HAP-1 (cell line): ENCODE results near the gene PJA1.

Source experiments
- DNase-seq, 2 experiments: peaks; one replicate each; pipeline ENCODE4 v3.0.0-alpha.2; 2016 to 2020; ENCODE audit warnings: low spot score in 2 of 2
- H3K27me3 ChIP-seq: fragments of 250-450 bp; sonication (Bioruptor Pico); 2 replicates; pipeline ENCODE4 v1.5.1; 2020; ENCODE audit warnings: low read depth, mild to moderate bottlenecking, moderate library complexity
- H3K36me3 ChIP-seq: fragments of 250-450 bp; sonication (Bioruptor Pico); replicated peaks from 2 replicates; pipeline ENCODE4 v1.5.1; 2020; ENCODE audit warnings: mild to moderate bottlenecking
- H3K4me1 ChIP-seq: fragments of 250-450 bp; sonication (Bioruptor Pico); 2 replicates; pipeline ENCODE4 v1.5.1; 2020; ENCODE audit warnings: mild to moderate bottlenecking
- H3K4me3 ChIP-seq: fragments of 250-450 bp; sonication (Bioruptor Pico); 2 replicates; pipeline ENCODE4 v1.5.1; 2020; ENCODE audit warnings: mild to moderate bottlenecking, moderate library complexity
- H3K9me3 ChIP-seq: fragments of 250-450 bp; sonication (Bioruptor Pico); 2 replicates; pipeline ENCODE4 v1.5.1; 2020; ENCODE audit warnings: mild to moderate bottlenecking, moderate library complexity
- in situ Hi-C: fragments of 300-500 bp; cut with MboI; formaldehyde crosslinking; loops from 3 replicates; pipeline ENCODE4 v1.14.3; 2020; ENCODE audit warnings: low sequenced_read_pairs, inconsistent platforms, mixed read lengths

PJA1 gene

GRCh38 chrX:69128588-69128987, 36.7 kb downstream of the PJA1 start:
- no peaks in the 10 kb centered on the region for H3K36me3 ChIP-seq
- no peaks in the 10 kb centered on the region for H3K27me3 ChIP-seq
- DNase-seq, result no peak
- in situ Hi-C loops, result no loop called here
- peaks cover 26% of the 10 kb centered on the region for H3K4me1 ChIP-seq
- no peaks in the 10 kb centered on the region for H3K9me3 ChIP-seq
- H3K4me3 ChIP-seq, result no peak overlapping the region

DNA sequence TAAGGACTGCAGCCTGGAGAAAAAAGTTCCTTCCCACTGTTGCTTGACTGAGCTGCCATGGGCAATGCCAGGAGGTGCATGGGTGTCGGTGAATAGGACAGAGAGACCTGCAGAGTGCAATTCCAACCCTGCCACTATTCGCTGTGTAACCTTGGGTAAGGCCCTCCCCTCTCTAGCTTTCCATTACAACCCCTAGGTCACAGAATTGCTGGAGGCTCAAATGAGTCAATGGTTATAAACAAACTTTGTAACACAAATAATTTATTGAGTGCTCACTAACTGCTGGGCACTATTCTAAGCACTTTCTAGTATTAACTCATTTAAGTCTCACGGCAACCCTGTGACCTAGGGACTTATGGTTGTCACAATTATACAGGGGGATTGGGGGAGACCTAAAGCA, 37.8 kb downstream of the PJA1 start:
- no peak for DNase-seq
- Histone ChIP-seq H3K9me3 (no peaks in the 10 kb centered on the region), H3K4me3 (no peak overlapping the region), H3K36me3 (no peaks in the 10 kb centered on the region), H3K27me3 (no peaks in the 10 kb centered on the region), H3K4me1 (peaks cover 23% of the 10 kb centered on the region)
- in situ Hi-C loops, result no loop called here

DNA sequence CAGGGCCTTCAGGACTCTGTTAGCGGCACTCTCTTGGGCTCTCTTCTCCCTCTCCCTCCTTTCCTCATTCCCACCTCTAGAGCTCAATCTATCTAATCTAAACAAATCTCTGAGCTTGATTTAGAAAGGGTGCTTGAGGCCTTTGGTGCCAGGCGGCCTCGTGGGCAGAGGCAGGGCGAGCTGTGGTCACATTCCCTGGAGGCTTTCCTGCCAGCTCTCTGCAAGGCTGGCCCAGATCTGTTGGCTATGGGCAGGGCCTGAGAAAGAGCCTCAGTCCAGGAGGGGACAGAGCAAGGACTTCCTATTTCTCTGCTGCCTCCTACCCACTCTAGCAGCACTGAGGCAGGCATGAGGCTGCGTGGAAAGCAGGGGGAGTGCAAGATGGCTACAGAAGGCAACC, 38.6 kb downstream of the PJA1 start:
- in situ Hi-C loops, result no loop called here
- no peak for DNase-seq
- Histone ChIP-seq H3K36me3 (no peaks in the 10 kb centered on the region), H3K4me1 (peaks cover 20% of the 10 kb centered on the region), H3K4me3 (no peak overlapping the region), H3K27me3 (no peaks in the 10 kb centered on the region), H3K9me3 (no peaks in the 10 kb centered on the region)

DNA sequence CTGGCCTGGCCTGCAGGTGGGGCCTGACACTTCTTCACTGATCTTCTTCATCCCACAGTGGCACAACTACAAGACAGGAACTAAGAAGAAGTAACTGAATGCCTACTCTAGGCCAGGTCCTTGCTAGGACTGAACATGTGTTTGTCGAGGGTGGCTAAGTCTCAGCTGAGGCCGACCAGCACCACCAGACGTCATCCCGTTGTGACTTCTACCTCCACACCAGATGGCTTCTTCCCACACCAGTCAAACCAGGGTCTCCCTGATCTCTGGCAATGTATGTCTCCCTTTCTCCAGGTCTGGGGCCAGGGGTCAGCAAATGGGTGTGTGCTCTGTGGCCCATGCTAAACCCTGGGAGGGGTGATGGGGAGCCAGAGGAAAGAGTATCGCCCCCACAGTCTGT, 40.2 kb downstream of the PJA1 start:
- in situ Hi-C loops, result no loop called here
- no peaks in the 10 kb centered on the region for H3K27me3 ChIP-seq
- H3K4me1 ChIP-seq, result peaks cover 4% of the 10 kb centered on the region
- no peak for DNase-seq
- no peaks in the 10 kb centered on the region for H3K36me3 ChIP-seq
- no peaks in the 10 kb centered on the region for H3K9me3 ChIP-seq
- no peak overlapping the region for H3K4me3 ChIP-seq

GRCh38 chrX:69124108-69124507, 41.1 kb downstream of the PJA1 start:
- in situ Hi-C loops, result no loop called here

DNA sequence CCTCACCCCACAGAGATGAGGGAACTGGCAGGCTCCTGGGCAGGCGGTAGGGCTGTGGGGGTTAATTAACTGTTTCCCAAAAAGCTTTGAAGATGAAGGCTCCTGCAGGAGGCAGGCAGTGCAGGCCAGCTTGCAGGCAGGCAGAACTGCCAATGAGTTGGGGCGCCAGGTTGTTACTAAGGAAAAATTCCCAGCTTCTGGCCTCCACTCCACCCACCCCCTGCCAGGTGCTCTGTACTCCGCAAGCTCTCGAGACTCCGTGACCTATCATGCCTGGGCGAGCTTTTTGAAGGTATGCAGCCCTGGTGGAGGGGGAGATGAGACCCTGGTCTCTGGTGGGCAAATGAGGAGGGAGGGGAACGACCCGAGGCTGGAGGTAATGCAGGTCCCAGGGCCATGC, 41.8 kb downstream of the PJA1 start:
- no peak overlapping the region for H3K4me3 ChIP-seq
- H3K36me3 ChIP-seq, result no peaks in the 10 kb centered on the region
- peaks cover 3% of the 10 kb centered on the region; the same call in 1 of the 2 replicates for H3K4me1 ChIP-seq
- no peak for DNase-seq
- H3K9me3 ChIP-seq, result no peaks in the 10 kb centered on the region
- in situ Hi-C loops, result no loop called here
- no peaks in the 10 kb centered on the region for H3K27me3 ChIP-seq

More at GRCh38 chrX:69124108-69124507, 41.1 kb downstream of the PJA1 start:
- no peaks in the 10 kb centered on the region for H3K36me3 ChIP-seq
- no peaks in the 10 kb centered on the region for H3K9me3 ChIP-seq
- H3K27me3 ChIP-seq, result no peaks in the 10 kb centered on the region
- H3K4me3 ChIP-seq, result no peak overlapping the region
- no peak for DNase-seq
- peaks cover 3% of the 10 kb centered on the region; the same call in 1 of the 2 replicates for H3K4me1 ChIP-seq

DNA sequence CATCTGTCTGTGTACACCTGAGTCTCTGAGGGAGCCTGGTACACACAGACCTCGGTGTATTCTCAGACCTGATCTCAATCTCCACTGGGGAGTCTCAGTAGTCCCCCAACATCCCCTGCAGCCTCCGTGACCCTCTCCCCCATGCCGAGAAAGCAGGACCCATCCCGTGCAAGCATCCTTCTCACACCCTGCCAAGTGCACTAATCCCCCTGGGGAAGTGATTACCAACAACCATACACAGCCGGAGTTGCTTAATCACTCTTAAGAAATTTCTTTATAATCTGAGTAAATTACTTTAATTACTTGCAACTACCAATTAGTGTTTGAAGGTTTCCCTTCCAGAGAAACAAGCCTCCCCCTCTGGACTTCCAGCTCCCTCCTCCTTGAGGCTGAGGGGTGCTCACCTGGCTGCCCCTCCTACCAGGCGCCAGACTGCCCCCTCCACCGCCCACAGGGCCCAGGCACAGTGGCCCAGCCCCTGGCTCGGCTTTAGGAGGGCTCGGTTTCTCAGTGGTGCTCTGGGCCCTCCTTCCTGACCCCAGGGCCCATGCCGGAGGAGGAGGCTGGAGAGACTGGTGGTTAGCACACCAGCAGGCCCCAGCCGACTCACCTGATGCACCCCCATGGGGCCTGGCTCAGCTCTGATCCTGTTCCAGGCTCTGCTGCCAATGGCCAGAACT, 43.8 kb downstream of the PJA1 start:
- no peaks in the 10 kb centered on the region for H3K9me3 ChIP-seq
- peaks cover 3% of the 10 kb centered on the region; the same call in 1 of the 2 replicates for H3K4me1 ChIP-seq
- H3K27me3 ChIP-seq, result no peaks in the 10 kb centered on the region
- no peaks in the 10 kb centered on the region for H3K36me3 ChIP-seq
- DNase-seq, result no peak
- no peak overlapping the region for H3K4me3 ChIP-seq
- in situ Hi-C loops, result no loop called here

- no peak overlapping the region for H3K4me3 ChIP-seq
- H3K4me1 ChIP-seq, result peaks cover 3% of the 10 kb centered on the region; the same call in 1 of the 2 replicates
- DNase-seq, result no peak
- in situ Hi-C loops, result no loop called here
- no peaks in the 10 kb centered on the region for H3K9me3 ChIP-seq
- no peaks in the 10 kb centered on the region for H3K27me3 ChIP-seq
- no peaks in the 10 kb centered on the region for H3K36me3 ChIP-seq
Measured at GRCh38 chrX:69120476-69120875, 44.8 kb downstream of the PJA1 start.

- Histone ChIP-seq H3K4me1 (peaks cover 3% of the 10 kb centered on the region; the same call in 1 of the 2 replicates), H3K9me3 (no peaks in the 10 kb centered on the region), H3K36me3 (no peaks in the 10 kb centered on the region), H3K27me3 (no peaks in the 10 kb centered on the region), H3K4me3 (no peak overlapping the region)
- in situ Hi-C loops, result no loop called here
- peak in 1 of 2 experiments; percentile 32 for DNase-seq
Measured at GRCh38 chrX:69119122-69119521, 46.1 kb downstream of the PJA1 start.

DNA sequence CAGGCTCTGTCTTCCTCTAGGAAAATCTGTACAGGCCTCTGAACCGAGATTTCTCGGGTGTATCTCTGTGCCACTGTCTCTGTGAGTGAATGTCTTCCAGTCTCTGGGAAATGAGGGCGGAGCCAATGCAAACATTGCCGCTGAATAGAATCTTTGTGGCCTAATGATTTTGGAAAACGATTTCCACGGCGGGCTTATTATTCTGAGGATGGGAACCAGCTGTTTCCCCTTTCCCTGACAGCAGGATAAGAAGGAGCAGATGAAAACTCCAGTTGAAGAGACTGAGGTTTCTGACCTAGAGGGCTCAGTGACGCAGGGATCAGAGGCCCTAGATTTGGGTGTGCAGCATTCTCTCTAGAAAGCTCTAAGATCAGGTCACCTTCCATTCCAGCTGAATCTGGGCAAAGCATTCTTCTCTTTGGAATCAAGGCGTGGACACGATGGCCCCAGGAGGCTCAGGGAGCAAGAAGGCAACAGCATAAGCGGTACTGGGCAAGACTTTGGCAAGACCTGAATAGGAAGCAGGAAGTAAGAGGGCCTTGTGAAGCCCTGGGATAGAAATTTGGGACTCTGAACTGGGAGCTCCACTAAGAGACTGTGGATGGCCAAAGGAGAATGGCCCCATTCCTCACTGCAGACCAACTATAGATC, 47.3 kb downstream of the PJA1 start:
- in situ Hi-C loops, result no loop called here
- Histone ChIP-seq H3K36me3 (no peaks in the 10 kb centered on the region), H3K27me3 (no peaks in the 10 kb centered on the region)

GRCh38 chrX:69116077-69116476, 49.2 kb downstream of the PJA1 start:
- no peaks in the 10 kb centered on the region for H3K27me3 ChIP-seq
- no peak overlapping the region for H3K4me3 ChIP-seq
- in situ Hi-C loops, result no loop called here
- H3K36me3 ChIP-seq, result no peaks in the 10 kb centered on the region
- no peaks in the 10 kb centered on the region for H3K9me3 ChIP-seq
- DNase-seq, result no peak
- peaks cover 3% of the 10 kb centered on the region; the same call in 1 of the 2 replicates for H3K4me1 ChIP-seq

More for the DNA sequence above, 47.3 kb downstream of the PJA1 start:
- H3K4me3 ChIP-seq, result no peak overlapping the region
- H3K4me1 ChIP-seq, result peaks cover 3% of the 10 kb centered on the region; the same call in 1 of the 2 replicates
- DNase-seq, result no peak
- no peaks in the 10 kb centered on the region for H3K9me3 ChIP-seq

DNA sequence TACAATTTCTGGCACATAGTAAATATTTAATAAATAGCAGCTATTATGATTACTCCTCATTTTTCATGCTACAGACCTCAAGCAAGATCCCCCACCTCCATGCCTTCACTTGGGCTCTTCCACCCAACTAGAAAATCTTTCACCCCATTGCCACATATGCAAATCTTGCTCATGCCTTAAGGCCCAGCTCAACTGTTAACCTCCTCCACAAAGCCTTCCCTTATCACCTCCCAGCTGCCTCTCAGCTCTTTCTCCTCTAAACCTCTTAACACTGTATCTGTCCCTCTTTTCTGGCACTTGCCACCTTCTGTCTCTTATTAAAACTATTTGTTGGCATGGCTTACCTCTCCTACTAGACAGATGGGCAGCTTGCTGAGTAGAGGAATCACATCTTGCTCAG, 51.5 kb downstream of the PJA1 start:
- in situ Hi-C loops, result no loop called here
- Histone ChIP-seq H3K4me1 (no peaks in the 10 kb centered on the region), H3K27me3 (no peaks in the 10 kb centered on the region), H3K36me3 (no peaks in the 10 kb centered on the region), H3K4me3 (no peak overlapping the region), H3K9me3 (no peaks in the 10 kb centered on the region)
- no peak for DNase-seq
